DMS153 treated with DMSO at 0.1 percent for 48 hours (cell line): ENCODE data around the gene PUM2.

Experiments used
- DNase-seq: peaks from one replicate; lab custom pipeline; 2025; ENCODE audit not compliant: unreplicated experiment; lab: John Stamatoyannopoulos, UW

Gene PUM2

DNA sequence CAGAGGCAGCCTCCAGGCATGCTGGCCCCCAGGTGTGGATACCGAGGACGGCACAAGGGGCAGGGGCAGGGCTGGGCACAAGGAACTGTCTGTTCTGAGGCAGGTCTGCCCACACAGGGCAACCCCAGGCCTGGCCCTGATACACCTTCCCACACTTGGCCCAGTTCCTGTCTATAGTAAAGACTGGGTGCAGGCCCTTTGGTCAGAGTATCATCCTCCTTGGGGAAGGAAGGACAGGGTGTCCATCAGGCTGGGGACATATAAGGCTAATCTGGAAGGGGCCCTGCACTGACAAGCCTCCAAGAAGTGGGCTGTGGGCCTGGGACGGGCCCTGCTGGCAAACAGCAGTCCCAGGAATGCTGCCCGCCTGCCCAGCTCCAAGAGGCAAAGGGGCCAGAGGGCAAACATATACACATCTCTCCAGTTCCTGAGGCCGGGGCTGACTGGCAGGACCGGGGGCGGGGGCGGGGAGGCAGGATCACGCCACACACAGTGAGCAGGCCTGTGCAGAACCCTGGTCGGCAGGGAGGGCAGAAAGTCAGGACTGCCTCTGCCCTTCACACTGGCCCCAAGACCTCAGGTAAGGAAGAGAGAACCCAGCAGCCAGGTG lies 144.6 kb downstream of the PUM2 start:
- no peak for DNase-seq

DNA sequence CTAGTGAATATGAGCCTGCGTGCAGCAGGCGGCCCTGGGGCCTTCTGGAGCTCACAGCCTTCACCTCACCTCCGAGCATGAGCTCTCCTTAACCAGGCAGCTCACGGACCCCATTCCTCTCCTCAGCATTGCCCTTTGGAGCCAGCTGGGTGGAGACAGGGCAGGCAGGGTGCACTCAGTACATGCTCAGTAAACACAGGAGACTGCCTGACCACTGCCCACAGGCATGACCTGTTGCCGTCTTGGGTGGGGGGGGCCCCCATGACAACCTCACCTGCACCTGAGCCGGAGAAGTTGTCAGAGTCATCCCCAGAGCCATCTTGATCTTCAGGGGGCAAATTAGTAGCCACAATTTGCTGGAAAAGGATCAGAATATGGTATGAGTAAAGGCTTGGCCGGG lies 145.6 kb downstream of the PUM2 start:
- no peak for DNase-seq

DNA sequence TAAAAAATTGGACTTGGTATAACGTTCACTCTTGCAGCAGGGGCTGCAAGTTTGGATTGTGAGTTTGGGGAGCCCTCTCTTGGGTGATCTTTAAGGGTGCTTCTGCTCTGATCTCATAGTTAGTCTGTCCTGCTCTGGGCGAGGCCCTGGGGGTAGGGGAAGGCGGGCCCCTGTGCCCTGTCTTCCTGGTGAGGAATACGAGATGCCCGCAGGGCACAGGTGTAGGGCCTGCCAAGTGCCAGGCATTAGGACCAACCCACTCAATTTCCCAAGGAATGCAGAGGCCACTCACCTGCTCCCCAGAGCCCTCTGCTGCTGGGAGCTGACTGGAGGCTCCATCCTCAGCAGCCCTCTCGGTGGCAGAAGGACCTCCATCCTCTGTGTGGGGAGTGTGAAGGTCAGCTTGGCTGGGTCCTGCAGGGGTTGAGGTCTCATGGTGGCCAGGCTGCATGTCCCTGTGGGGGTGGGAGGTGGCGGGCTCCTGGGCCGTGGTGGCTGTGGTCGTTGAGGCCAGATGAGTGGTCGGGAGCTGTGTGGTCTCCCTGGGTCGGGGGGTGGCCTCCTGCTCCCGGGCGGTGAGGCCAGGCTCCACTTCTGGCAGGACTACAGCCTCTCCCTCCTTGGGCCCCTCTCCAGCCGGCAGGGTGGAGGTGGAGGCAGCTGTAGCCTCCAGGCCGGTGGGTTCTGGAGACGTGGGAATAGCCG lies 147.0 kb downstream of the PUM2 start:
- DNase-seq: no peak

GRCh38 chr2:20203072-20203471 lies 147.6 kb downstream of the PUM2 start:
- no peak for DNase-seq

DNA sequence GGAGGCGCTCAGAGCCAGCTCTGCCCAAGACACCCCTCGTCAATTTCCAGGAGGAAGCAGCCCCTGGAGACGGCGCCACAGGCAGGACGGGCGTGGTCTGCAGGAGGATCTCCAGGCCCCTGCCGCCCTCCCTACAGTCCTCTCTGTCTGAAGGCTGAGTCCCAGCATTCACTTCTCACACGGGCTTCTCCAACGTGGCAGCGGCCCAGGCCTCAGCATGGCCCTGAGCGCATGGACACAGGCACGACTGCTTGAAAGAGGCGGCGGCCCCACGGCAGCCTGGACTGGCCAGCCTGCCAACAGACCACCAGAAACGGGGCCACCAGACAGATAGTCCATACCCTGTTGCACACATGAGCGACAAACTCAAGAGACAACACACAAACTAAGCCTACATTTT lies 149.0 kb downstream of the PUM2 start:
- no peak for DNase-seq

GRCh38 chr2:20200697-20201555 lies 149.7 kb downstream of the PUM2 start:
- no peak for DNase-seq

GRCh38 chr2:20199633-20200270 lies 150.9 kb downstream of the PUM2 start:
- DNase-seq: no peak

DNA sequence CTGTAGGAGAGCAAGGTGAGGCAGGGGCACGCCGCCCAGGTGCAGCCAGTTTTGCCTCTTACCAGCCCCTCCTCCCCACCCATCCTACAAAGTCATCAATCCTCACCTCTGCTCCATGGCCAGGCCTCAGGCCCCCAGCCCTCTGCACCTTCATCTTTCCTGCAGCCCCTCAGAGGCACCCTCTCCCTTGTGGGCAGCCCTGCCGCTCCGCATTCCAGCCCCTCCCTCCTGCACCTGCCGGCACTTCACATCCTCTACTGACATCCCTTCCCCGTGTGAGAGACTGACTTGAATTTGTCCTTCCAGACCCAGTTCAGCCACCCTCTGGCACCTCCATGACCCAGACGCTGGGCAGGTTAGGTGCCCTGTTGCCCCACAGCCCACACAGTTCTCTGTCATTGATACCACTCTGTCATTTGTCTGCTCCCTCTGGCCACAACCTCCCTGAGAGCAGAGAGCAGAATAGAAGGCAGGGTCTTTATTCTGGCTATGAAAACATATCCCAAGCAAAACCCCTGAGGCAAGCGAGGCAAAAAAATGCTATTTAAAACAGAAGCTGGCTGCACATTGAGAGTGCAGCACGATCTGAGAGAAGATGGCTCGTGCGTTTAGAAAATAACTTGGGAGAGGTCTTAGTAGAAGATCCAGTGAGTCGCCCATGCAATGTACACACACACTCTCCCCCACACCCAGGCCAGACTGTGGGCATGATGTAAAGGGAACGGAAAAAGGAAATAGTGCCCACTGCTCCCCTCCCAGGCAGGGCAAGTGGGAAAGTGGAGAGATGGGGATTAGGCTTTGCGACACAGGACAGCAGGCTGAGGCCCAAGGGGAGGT lies 151.6 kb downstream of the PUM2 start:
- no peak for DNase-seq
